Gastrocnemius medialis (tissue), 4 donors: Measurements from ENCODE around the gene NHLRC4. TPM values are rescaled to one million over a fixed set of nuclear protein-coding genes. Genes with fewer than 3 reads are reported as not detected.

ENCODE experiments used
- ATAC-seq, 2 donors: fragments of 150-250 bp; one replicate each; pipeline ENCODE4 v1.9.1; 2016
- DNase-seq, 2 donors: peaks; one replicate each; pipeline ENCODE4 v3.0.0-alpha.2; 2019
- H3K27ac ChIP-seq, 4 donors: fragments of 200-600 bp; sonication (generic); 1 replicate in 1 of 4; 2 replicates in 3 of 4; pipeline ENCODE4 v1.5.1; 2016 to 2018; ENCODE audit warnings: mild to moderate bottlenecking in 2 of 4, moderate library complexity in 1 of 4
- H3K27me3 ChIP-seq, 3 donors: fragments of 200-600 bp; sonication (generic) in 2 of 3; 1 replicate in 1 of 3; 2 replicates in 2 of 3; pipeline versions ENCODE4 v1.5.1 to v1.6.0; 2016 to 2019; ENCODE audit warnings: mild to moderate bottlenecking in 1 of 3, moderate library complexity in 1 of 3
- H3K36me3 ChIP-seq, 2 donors: fragments of 200-600 bp; sonication (generic) in 1 of 2; one replicate each; pipeline ENCODE4 v1.5.1; 2017 to 2018
- H3K4me1 ChIP-seq, 2 donors: fragments of 200-600 bp; sonication (generic) in 1 of 2; one replicate each; pipeline ENCODE4 v1.5.1; 2016 to 2017; ENCODE audit warnings: mild to moderate bottlenecking in 2 of 2
- H3K4me3 ChIP-seq, 4 donors: fragments of 200-600 bp; sonication (generic) in 3 of 4; 1 replicate in 1 of 4; 2 replicates in 3 of 4; pipeline ENCODE4 v1.5.1; 2016 to 2019; ENCODE audit warnings: mild to moderate bottlenecking in 2 of 4
- H3K9me3 ChIP-seq, 3 donors: fragments of 200-600 bp; sonication (generic) in 2 of 3; 1 replicate in 1 of 3; 2 replicates in 2 of 3; pipeline ENCODE4 v1.5.1; 2016 to 2019
- POLR2A ChIP-seq, 2 donors: fragments of 450-650 bp; IDR thresholded peaks; one replicate each; pipeline ENCODE4 v1.6.1; 2017; ENCODE audit warnings: antibody characterized with exemption in 2 of 2, mild to moderate bottlenecking in 2 of 2, moderate library complexity in 2 of 2
- in situ Hi-C, 4 donors: fragments of 200-750 bp; cut with MboI; loops; one replicate each; pipeline versions ENCODE4 v1.15.0 to v1.8.0; 2017; ENCODE audit warnings: low sequenced_read_pairs in 4 of 4
- intact Hi-C: fragments of 100-400 bp; cut with DNase I; formaldehyde crosslinking; loops from one replicate; pipeline ENCODE4 v1.15.1; 2023; ENCODE audit warnings: low total_unique reads
- total RNA-seq, 4 donors: library from RNA; depleted of rRNA; stranded (reverse); fragments of >200 nt; gene quantifications; one replicate each; pipeline versions ENCODE4 v1.1.0 to v1.2.3, GENCODE V29; 2016
- TF ChIP-seq, protein P1 (sequence below), 5 experiments: fragments of 450-650 bp in 3 of 5; fragments of 200-600 bp in 2 of 5; sonication (generic) in 2 of 5; IDR thresholded peaks in 4 of 5; conservative IDR thresholded peaks in 1 of 5; 1 replicate in 4 of 5; 2 replicates in 1 of 5; pipeline ENCODE4 v1.5.1; 2016 to 2019; ENCODE audit warnings: antibody characterized with exemption in 5 of 5, mild to moderate bottlenecking in 3 of 5, moderate library complexity in 3 of 5

The NHLRC4 gene
- total RNA-seq, 4 donors from 2014 or later = 0.42 to 0.56 (median 0.48) TPM

DNA sequence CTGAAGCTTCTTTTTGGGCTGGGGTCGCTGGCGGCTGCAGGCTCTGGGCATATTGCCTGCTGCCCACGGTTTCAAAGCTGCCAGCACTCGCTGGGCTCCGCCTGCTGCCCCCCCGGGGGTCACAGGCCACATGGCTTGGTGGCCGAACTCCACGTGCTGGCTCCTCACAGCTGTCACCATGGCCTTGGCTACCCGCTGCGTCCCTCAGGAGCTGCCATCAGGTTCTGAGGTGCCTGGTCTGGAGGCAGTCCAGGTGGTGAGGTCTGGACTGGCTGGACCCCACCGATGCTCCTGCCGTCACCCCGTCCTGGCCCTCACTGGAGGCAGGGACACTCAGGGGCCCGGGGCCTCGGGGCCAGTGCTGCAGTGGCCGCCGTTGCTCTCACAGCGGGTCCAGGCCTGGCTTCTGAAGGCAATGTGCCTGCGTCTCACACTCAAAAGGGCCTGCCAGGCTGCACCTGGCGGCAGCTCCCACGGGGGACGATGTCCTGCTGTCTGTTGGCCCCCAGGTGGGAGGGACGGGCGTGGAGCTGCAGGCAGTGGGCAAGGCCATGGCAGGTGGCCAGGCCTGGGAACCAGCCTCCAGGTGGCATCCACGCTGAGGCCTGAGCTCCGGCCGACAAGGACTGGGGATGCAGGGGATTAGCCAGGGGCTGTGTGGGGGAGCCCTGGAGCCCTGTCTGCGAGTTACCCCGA, 26.0 kb upstream of the NHLRC4 start:
- ATAC-seq (peak in 1 of 2 donors; percentile 24), DNase-seq (no peak)
- in situ Hi-C loops = no loop called here
- no peak overlapping the region for H3K27ac ChIP-seq
- peaks cover 0 to 16% of the 10 kb centered on the region in 2 donors for H3K36me3 ChIP-seq
- TF ChIP-seq, protein P1, sequence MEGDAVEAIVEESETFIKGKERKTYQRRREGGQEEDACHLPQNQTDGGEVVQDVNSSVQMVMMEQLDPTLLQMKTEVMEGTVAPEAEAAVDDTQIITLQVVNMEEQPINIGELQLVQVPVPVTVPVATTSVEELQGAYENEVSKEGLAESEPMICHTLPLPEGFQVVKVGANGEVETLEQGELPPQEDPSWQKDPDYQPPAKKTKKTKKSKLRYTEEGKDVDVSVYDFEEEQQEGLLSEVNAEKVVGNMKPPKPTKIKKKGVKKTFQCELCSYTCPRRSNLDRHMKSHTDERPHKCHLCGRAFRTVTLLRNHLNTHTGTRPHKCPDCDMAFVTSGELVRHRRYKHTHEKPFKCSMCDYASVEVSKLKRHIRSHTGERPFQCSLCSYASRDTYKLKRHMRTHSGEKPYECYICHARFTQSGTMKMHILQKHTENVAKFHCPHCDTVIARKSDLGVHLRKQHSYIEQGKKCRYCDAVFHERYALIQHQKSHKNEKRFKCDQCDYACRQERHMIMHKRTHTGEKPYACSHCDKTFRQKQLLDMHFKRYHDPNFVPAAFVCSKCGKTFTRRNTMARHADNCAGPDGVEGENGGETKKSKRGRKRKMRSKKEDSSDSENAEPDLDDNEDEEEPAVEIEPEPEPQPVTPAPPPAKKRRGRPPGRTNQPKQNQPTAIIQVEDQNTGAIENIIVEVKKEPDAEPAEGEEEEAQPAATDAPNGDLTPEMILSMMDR (IDR thresholded peaks at IDR 0.05 in 4 of 5, conservative IDR thresholded peaks at IDR 0.05 in 1 of 5) = no peak
- TF ChIP-seq POLR2A (IDR thresholded peaks at IDR 0.05) = no peak
- no peaks in the 10 kb centered on the region for H3K27me3 ChIP-seq
- H3K4me3 ChIP-seq = no peak overlapping the region
- intact Hi-C loops = no loop called here
- H3K4me1 ChIP-seq = peaks cover 4 to 10% of the 10 kb centered on the region in 2 donors
- no peaks in the 10 kb centered on the region for H3K9me3 ChIP-seq

DNA sequence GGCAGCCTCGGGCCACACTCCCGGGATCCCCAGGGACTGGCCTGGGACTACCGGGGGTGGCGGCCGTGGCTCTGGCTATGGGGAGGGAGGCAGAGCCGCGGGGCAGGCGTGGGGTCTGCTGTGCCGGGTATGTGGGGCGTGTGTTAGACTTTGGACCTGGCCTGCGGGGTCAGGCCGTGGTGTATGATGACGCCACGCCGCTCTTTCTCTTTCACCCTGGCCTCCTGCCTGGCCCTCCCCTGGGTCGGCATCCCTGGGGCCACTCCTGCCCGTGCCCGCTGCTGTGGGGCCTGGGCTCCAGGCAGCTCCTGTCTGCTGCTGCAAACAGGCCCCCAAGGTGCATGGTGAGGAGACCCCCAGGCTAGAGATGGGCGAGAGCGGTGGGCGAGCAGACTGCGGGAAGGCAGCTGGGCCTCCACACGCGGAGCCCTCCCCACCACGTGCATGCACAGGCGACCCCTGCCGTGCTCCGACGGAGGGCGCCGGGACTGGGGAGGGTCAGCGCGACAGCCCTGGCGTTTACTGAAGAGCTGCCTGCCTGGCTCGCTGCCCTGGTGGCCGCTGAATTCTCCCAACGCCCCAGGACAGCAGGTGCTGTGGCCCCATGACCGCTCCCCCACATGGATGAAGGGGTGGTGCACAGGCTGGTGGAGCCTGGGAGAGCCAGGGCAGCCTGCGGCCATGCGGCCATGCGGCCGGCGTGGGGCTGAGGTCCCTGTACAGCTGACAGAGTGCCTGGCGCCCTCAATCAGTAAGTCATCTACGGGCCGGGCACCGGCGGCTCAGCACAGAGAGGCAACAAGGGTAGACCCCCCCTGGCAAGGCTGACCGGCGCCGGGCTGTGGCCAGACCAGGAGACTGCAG, 23.3 kb upstream of the NHLRC4 start:
- no peak overlapping the region for H3K27ac ChIP-seq
- in situ Hi-C loops = no loop called here
- no peak for DNase-seq
- ATAC-seq = no peak
- H3K4me1 ChIP-seq = peaks cover 0 to 6% of the 10 kb centered on the region in 2 donors
- intact Hi-C loops = no loop called here
- no peaks in the 10 kb centered on the region for H3K27me3 ChIP-seq
- no peak overlapping the region for H3K4me3 ChIP-seq
- TF ChIP-seq, protein P1 (IDR thresholded peaks at IDR 0.05 in 4 of 5, conservative IDR thresholded peaks at IDR 0.05 in 1 of 5) = no peak
- H3K36me3 ChIP-seq = peaks cover 0 to 15% of the 10 kb centered on the region in 2 donors
- H3K9me3 ChIP-seq = no peaks in the 10 kb centered on the region

DNA sequence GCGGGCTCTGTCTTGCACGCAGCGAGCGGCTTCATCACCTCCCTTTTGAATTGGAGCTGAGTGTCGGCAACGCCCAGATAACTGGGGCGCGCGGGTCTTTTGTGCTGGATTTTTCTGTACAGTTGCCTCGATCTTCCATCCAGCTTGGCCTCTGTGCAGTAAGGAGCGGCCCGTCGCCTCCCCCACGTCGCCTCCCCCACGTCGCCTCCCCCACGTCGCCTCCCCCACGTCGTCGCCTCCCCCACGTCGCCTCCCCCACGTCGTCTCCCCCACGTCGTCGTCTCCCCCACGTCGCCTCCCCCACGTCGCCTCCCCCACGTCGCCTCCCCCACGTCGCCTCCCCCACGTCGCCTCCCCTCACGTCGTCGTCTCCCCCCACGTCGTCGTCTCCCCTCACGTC, 22.3 kb upstream of the NHLRC4 start:
- in situ Hi-C loops (no loop called here), intact Hi-C loops (no loop called here)
- Histone ChIP-seq H3K27ac (no peak overlapping the region), H3K27me3 (no peaks in the 10 kb centered on the region), H3K9me3 (no peaks in the 10 kb centered on the region), H3K4me1 (peaks cover 0 to 6% of the 10 kb centered on the region in 2 donors), H3K4me3 (no peak overlapping the region), H3K36me3 (peaks cover 0 to 20% of the 10 kb centered on the region in 2 donors)
- TF ChIP-seq, protein P1 (IDR thresholded peaks at IDR 0.05 in 4 of 5, conservative IDR thresholded peaks at IDR 0.05 in 1 of 5) = no peak
- no peak for TF ChIP-seq POLR2A (IDR thresholded peaks at IDR 0.05)
- no peak for ATAC-seq
- no peak for DNase-seq

DNA sequence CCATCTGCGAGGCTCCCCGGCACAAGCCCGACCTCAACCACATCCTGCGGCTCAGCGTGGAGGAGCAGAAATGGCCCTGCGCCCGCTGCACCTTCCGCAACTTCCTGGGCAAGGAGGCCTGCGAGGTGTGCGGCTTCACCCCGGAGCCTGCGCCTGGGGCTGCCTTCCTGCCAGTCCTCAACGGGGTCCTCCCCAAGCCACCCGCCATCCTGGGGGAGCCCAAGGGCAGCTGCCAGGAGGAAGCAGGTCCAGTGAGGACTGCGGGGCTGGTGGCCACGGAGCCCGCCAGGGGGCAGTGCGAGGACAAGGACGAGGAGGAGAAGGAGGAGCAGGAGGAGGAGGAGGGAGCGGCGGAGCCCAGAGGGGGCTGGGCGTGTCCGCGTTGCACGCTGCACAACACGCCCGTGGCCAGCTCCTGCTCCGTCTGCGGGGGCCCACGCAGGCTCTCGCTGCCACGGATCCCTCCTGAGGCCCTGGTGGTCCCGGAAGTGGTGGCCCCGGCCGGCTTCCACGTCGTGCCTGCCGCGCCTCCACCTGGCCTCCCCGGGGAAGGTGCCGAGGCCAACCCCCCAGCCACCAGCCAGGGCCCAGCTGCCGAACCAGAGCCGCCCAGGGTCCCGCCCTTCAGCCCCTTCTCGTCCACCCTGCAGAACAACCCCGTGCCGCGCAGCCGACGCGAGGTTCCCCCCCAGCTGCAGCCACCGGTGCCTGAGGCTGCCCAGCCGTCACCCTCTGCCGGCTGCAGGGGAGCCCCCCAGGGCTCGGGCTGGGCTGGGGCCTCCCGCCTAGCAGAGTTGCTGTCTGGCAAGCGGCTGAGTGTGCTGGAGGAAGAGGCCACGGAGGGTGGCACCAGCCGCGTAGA, 19.7 kb upstream of the NHLRC4 start:
- intact Hi-C loops (no loop called here), in situ Hi-C loops (no loop called here)
- DNase-seq = peak in 1 of 2 donors; percentile 59
- TF ChIP-seq, protein P1 (IDR thresholded peaks at IDR 0.05 in 4 of 5, conservative IDR thresholded peaks at IDR 0.05 in 1 of 5) = peak in 4 of 5 experiments; percentile 42 to 63 (median 54)
- TF ChIP-seq POLR2A (IDR thresholded peaks at IDR 0.05) = no peak
- ATAC-seq = peak in 1 of 2 donors; percentile 73
- H3K4me3 ChIP-seq = no peak overlapping the region
- no peaks in the 10 kb centered on the region for H3K27me3 ChIP-seq
- no peaks in the 10 kb centered on the region for H3K9me3 ChIP-seq
- peaks cover 0 to 26% of the 10 kb centered on the region in 2 donors for H3K36me3 ChIP-seq
- no peaks in the 10 kb centered on the region for H3K4me1 ChIP-seq
- H3K27ac ChIP-seq = no peak overlapping the region
